Measurements from ENCODE around the gene ARL14EP. TPM values are rescaled to one million over a fixed set of nuclear protein-coding genes. Genes with fewer than 3 reads are reported as not detected.
A peak's percentile ranks its signal among the peaks of the same experiment; 100 is the strongest.

Gene ARL14EP
- total RNA-seq, 1 donor from 2014 or later: 27.1 TPM

DNA sequence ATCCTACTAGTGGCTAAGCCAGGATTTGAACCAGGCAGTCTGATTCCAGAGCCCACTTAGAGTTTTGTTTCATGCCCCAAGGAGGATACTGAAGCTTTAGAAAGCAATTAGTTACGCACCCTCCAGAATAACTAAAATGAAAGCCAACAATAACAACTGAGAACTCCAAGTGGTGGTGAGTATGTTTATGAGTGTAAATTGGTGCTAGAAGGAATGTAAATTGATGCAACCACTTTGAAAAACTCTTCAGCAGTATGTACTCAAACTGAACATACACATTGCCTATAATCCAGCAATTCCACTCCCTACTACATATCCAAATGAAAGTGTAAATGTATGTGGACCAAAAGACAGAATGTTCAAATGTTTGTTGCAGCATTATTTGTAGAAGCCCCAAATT is 6.7 kb upstream of the ARL14EP start:
- H3K36me3 ChIP-seq (ENCODE audit: control insufficient read depth, insufficient read depth, low read length): no peaks in the 10 kb centered on the region
- no peak overlapping the region for H3K4me3 ChIP-seq (ENCODE audit: low read depth, low read length)
- TF ChIP-seq, protein P1, sequence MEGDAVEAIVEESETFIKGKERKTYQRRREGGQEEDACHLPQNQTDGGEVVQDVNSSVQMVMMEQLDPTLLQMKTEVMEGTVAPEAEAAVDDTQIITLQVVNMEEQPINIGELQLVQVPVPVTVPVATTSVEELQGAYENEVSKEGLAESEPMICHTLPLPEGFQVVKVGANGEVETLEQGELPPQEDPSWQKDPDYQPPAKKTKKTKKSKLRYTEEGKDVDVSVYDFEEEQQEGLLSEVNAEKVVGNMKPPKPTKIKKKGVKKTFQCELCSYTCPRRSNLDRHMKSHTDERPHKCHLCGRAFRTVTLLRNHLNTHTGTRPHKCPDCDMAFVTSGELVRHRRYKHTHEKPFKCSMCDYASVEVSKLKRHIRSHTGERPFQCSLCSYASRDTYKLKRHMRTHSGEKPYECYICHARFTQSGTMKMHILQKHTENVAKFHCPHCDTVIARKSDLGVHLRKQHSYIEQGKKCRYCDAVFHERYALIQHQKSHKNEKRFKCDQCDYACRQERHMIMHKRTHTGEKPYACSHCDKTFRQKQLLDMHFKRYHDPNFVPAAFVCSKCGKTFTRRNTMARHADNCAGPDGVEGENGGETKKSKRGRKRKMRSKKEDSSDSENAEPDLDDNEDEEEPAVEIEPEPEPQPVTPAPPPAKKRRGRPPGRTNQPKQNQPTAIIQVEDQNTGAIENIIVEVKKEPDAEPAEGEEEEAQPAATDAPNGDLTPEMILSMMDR (IDR thresholded peaks at IDR 0.05; ENCODE audit: insufficient read depth, low read length, poor library complexity, severe bottlenecking): no peak
- H3K27me3 ChIP-seq (ENCODE audit: control insufficient read depth, insufficient read depth, low read length): peaks cover 2% of the 10 kb centered on the region
- DNase-seq (ENCODE audit: low read depth): no peak

- Histone ChIP-seq H3K4me3 (ENCODE audit: low read depth, low read length) (no peak overlapping the region), H3K36me3 (ENCODE audit: control insufficient read depth, insufficient read depth, low read length) (no peaks in the 10 kb centered on the region), H3K27me3 (ENCODE audit: control insufficient read depth, insufficient read depth, low read length) (peaks cover 2% of the 10 kb centered on the region)
- TF ChIP-seq, protein P1 (IDR thresholded peaks at IDR 0.05; ENCODE audit: insufficient read depth, low read length, poor library complexity, severe bottlenecking): no peak
- no peak for DNase-seq (ENCODE audit: low read depth)
These were observed 5.9 kb upstream of the ARL14EP start for GRCh38 chr11:30317030-30317429.

GRCh38 chr11:30321321-30321720 is 1.6 kb upstream of the ARL14EP start:
- H3K4me3 ChIP-seq (ENCODE audit: low read depth, low read length): no peak overlapping the region
- no peak for DNase-seq (ENCODE audit: low read depth)
- H3K36me3 ChIP-seq (ENCODE audit: control insufficient read depth, insufficient read depth, low read length): no peaks in the 10 kb centered on the region
- TF ChIP-seq, protein P1 (IDR thresholded peaks at IDR 0.05; ENCODE audit: insufficient read depth, low read length, poor library complexity, severe bottlenecking): no peak
- peaks cover 2% of the 10 kb centered on the region for H3K27me3 ChIP-seq (ENCODE audit: control insufficient read depth, insufficient read depth, low read length)

DNA sequence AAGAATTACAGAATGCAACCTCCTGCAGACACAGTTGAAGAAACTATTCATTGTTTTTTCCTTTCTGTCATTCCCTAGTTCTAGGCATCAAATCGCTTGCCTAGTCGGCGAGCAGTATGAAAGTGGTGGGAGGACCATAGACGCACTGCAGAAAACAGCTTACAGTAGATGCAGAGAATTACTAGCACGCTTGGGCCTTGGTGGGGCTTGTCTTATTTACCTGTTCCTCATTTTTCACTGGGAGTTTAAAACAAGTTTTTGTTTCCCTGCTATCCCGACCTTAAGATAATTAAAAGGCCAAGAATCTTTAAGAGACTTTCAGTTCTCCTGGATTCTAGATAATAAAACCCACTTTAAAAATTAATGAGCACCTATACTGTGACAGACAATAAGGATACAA is 713 bp upstream of the ARL14EP start:
- peak overlapping the region; percentile 64 for H3K4me3 ChIP-seq (ENCODE audit: low read depth, low read length)
- peaks cover 2% of the 10 kb centered on the region for H3K27me3 ChIP-seq (ENCODE audit: control insufficient read depth, insufficient read depth, low read length)
- DNase-seq (ENCODE audit: low read depth): no peak
- no peaks in the 10 kb centered on the region for H3K36me3 ChIP-seq (ENCODE audit: control insufficient read depth, insufficient read depth, low read length)
- TF ChIP-seq, protein P1 (IDR thresholded peaks at IDR 0.05; ENCODE audit: insufficient read depth, low read length, poor library complexity, severe bottlenecking): no peak

GRCh38 chr11:30326114-30326778 is 3.3 kb downstream of the ARL14EP start:
- H3K27me3 ChIP-seq (ENCODE audit: control insufficient read depth, insufficient read depth, low read length): no peaks in the 10 kb centered on the region

More at GRCh38 chr11:30326114-30326778, 3.3 kb downstream of the ARL14EP start:
- TF ChIP-seq, protein P1 (IDR thresholded peaks at IDR 0.05; ENCODE audit: insufficient read depth, low read length, poor library complexity, severe bottlenecking): no peak
- Histone ChIP-seq H3K36me3 (ENCODE audit: control insufficient read depth, insufficient read depth, low read length) (no peaks in the 10 kb centered on the region), H3K4me3 (ENCODE audit: low read depth, low read length) (no peak overlapping the region)
- no peak for DNase-seq (ENCODE audit: low read depth)

Measured in kidney epithelial cell (primary cell).